Subcutaneous abdominal adipose tissue (tissue), 5 donors: Measurements from ENCODE around the gene MANBA.
"Not testable (repeated sequence)": the region's sequence is repeated elsewhere in the genome, so short reads cannot be mapped to it uniquely, and the experiment has no call there.

Experiments
- H3K27ac ChIP-seq: one replicate; pipeline ENCODE4 v1.7.0; 2013; ENCODE audit warnings: low read depth, mild to moderate bottlenecking, inconsistent platforms, low read length, moderate library complexity
- H3K27me3 ChIP-seq, 5 donors: one replicate each; pipeline ENCODE4 v1.7.0; 2013; ENCODE audit warnings: low read length in 5 of 5, inconsistent platforms in 1 of 5; ENCODE audit not compliant: control insufficient read depth in 5 of 5, insufficient read depth in 4 of 5
- H3K36me3 ChIP-seq, 5 donors: one replicate each; pipeline ENCODE4 v1.7.0; 2013; ENCODE audit warnings: low read length in 5 of 5; ENCODE audit not compliant: control insufficient read depth in 5 of 5, insufficient read depth in 5 of 5
- H3K4me1 ChIP-seq, 5 donors: one replicate each; pipeline ENCODE4 v1.7.0; 2013; ENCODE audit warnings: low read length in 5 of 5, mild to moderate bottlenecking in 3 of 5, moderate library complexity in 1 of 5; ENCODE audit not compliant: control insufficient read depth in 5 of 5, insufficient read depth in 5 of 5
- H3K4me3 ChIP-seq, 5 donors: one replicate each; pipeline ENCODE4 v1.7.0; 2013; ENCODE audit warnings: low read length in 5 of 5, low read depth in 1 of 5
- H3K9ac ChIP-seq, 5 donors: one replicate each; pipeline ENCODE4 v1.7.0; 2013; ENCODE audit warnings: low read length in 5 of 5, mild to moderate bottlenecking in 4 of 5, moderate library complexity in 3 of 5
- H3K9me3 ChIP-seq, 5 donors: one replicate each; pipeline ENCODE4 v1.7.0; 2013; ENCODE audit warnings: low read length in 5 of 5; ENCODE audit not compliant: control insufficient read depth in 5 of 5
- donor health status: healthy.
- donor health status: healthy.
- donor health status: healthy.
- donor health status: healthy.
- donor health status: healthy.

Gene MANBA

DNA sequence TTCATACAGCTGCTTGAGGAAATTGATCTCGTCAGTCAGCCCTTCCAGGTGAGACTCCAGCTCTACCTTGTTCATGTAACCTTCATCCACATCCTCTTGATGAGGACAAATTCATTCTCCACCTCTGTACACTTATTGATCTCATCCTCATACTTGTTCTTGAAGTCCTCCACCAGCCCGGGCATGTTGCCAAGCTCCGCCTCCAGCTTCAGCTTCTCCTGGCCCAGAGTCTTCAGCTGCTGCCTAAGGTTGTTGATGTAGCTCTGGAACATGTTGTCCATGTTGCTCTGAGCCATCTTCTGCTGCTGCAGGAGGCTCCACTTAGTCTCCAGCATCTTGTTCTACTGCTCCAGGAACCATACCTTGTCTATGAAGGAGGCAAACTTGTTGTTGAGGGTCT is 31.3 kb downstream of the MANBA start:
- not testable (repeated sequence) for H3K9ac ChIP-seq, H3K27ac ChIP-seq, H3K4me1 ChIP-seq, H3K36me3 ChIP-seq, H3K27me3 ChIP-seq, H3K9me3 ChIP-seq, H3K4me3 ChIP-seq

DNA sequence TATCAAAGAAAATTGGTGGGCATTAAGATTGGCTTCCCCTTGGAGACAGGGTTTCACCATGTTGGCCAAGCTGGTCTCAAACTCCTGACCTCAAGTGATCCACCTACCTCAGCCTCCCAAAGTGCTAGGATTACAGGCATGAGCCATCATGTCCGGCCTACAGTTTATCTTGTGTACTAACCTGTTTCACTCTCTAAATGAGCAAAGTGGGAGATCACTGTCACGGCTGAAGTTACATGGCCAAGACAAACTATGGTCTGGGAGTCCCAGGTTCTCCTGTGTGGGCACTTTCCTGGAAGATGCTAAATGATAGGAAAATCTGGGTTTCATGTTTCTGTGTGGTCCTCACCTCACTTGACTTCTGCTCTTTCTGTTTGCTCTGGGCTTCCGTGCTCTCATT is 33.8 kb downstream of the MANBA start:
- not testable (repeated sequence) for H3K27ac ChIP-seq, H3K4me1 ChIP-seq, H3K4me3 ChIP-seq, H3K9ac ChIP-seq, H3K27me3 ChIP-seq, H3K36me3 ChIP-seq, H3K9me3 ChIP-seq

DNA sequence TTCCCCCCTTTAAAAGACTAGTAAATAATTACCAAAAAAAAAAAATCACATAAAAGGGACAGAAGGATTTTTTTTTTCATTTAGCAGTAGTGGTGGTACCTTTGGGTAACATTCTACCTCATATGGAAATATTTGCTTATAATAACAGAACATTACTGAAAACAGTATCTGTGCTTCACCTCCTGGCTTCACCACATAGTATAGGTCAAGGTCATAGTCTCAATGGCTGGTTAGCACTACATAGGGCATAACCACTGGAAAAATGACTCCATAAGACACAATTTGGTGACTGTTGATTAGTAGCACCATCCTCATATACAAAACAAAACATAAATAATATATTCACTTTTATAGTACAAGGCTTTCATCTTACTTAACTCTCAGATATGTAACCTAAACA is 34.7 kb downstream of the MANBA start:
- H3K27ac ChIP-seq = no peak overlapping the region
- H3K9ac ChIP-seq = no peak overlapping the region
- H3K27me3 ChIP-seq = no peaks in the 10 kb centered on the region
- no peak overlapping the region for H3K4me3 ChIP-seq
- H3K36me3 ChIP-seq = peaks cover 0 to 9% (median 4%) of the 10 kb centered on the region in 5 donors
- H3K9me3 ChIP-seq = peaks cover 0 to under 1% (median 0%) of the 10 kb centered on the region in 5 donors
- H3K4me1 ChIP-seq = no peaks in the 10 kb centered on the region

DNA sequence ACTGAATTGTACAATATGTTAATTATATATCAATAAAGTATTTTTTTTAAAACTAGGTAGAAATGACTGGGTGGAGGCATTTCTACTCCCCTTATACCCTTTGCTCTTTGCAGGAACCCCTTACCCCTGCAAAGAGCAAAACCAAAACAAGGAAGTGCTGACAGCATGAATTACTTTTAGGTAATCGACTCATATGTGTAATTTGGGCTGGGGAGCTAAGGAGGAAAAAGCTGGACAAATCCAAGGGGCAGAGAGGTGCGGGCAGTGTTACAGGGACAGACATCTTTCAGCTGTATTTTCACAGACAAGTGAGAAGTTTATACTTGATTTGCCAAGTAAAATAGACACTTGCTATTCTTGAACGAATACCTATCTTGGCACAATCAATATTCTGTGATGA is 35.5 kb downstream of the MANBA start:
- H3K27me3 ChIP-seq = no peaks in the 10 kb centered on the region
- no peaks in the 10 kb centered on the region for H3K9me3 ChIP-seq
- no peak overlapping the region for H3K4me3 ChIP-seq
- no peak overlapping the region for H3K27ac ChIP-seq
- no peak overlapping the region for H3K9ac ChIP-seq
- H3K4me1 ChIP-seq = no peaks in the 10 kb centered on the region
- H3K36me3 ChIP-seq = peaks cover 0 to 9% (median 4%) of the 10 kb centered on the region in 5 donors

- Histone ChIP-seq H3K27ac (no peak overlapping the region), H3K9me3 (no peaks in the 10 kb centered on the region), H3K27me3 (no peaks in the 10 kb centered on the region), H3K9ac (no peak overlapping the region), H3K36me3 (peaks cover 2 to 17% (median 4%) of the 10 kb centered on the region in 5 donors), H3K4me3 (no peak overlapping the region), H3K4me1 (no peaks in the 10 kb centered on the region)
Observed at GRCh38 chr4:102723511-102723910, 37.3 kb downstream of the MANBA start.

GRCh38 chr4:102722740-102723139 is 38.0 kb downstream of the MANBA start:
- Histone ChIP-seq H3K27ac (no peak overlapping the region), H3K4me3 (no peak overlapping the region), H3K9me3 (no peaks in the 10 kb centered on the region), H3K9ac (no peak overlapping the region), H3K4me1 (no peaks in the 10 kb centered on the region), H3K36me3 (peaks cover 2 to 21% (median 7%) of the 10 kb centered on the region in 5 donors), H3K27me3 (no peaks in the 10 kb centered on the region)

DNA sequence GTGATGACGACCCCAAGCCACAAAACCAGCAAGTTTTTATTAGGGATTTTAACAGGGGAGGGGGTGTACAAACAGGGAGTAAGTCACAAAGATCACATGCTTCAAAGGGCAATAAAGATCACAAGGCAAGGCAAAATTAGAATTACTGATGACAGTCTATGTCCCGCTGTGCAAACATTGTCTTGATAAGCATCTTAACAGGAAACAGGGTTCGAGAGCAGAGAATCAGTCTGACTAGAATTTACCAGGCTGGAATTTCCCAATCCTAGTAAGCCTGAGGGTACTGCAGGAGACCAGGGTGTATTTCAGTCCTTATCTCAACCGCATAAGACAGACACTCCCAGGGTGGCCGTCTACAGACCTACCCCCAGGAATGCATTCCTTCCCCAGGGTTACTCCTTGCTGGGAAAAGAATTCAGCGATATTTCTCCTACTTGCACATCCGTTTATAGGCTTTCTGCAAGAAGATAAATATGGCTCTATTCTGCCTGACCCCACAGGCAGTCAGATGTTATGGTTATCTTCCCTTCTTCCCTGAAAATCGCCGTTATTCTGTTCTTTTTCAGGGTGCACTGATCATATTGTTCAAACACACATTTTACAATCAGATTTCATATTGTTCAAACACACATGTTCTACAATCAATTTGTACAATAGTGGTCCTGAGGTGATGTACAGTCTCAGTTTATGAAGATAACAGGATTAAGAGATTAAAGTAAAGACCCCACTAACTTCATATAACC is 41.8 kb downstream of the MANBA start:
- H3K4me3 ChIP-seq, H3K27ac ChIP-seq, H3K9me3 ChIP-seq, H3K27me3 ChIP-seq, H3K9ac ChIP-seq, H3K4me1 ChIP-seq: not testable (repeated sequence)
- H3K36me3 ChIP-seq = peaks cover 3 to 24% (median 7%) of the 10 kb centered on the region in 5 donors

DNA sequence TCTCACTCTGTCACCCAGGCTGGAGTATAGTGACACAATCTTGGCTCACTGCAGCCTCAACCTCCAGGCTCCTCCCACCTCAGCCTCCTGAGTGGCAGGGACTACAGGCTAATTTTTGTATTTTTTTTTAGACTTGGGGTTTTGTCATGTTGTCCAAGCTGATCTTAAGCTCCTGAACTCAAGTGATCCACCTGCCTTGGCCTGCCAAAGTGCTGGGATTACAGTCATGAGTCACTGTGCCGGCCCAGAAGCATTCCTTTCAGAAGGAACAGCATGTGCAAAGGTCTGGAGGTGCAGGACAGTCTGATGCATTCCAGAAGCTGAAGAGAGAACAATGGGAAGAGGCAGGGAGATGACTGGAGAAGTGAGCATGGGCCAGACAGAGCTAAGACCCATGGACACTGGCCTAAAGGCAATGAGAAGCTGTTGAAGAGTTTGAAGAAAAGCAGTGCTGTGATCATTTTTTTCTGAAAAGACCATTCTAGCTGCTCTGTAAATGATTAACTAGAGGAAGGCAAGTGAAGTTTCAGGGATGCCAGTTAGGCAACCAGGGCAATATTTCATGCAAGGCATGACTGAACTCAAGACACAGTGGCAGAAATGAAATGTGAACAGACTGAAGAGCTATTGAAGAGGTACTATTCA is 43.2 kb downstream of the MANBA start:
- Histone ChIP-seq H3K27me3 (no peaks in the 10 kb centered on the region), H3K27ac (no peak overlapping the region), H3K4me1 (no peaks in the 10 kb centered on the region), H3K36me3 (peaks cover 3 to 22% (median 8%) of the 10 kb centered on the region in 5 donors), H3K9me3 (no peaks in the 10 kb centered on the region), H3K9ac (no peak overlapping the region), H3K4me3 (no peak overlapping the region)

DNA sequence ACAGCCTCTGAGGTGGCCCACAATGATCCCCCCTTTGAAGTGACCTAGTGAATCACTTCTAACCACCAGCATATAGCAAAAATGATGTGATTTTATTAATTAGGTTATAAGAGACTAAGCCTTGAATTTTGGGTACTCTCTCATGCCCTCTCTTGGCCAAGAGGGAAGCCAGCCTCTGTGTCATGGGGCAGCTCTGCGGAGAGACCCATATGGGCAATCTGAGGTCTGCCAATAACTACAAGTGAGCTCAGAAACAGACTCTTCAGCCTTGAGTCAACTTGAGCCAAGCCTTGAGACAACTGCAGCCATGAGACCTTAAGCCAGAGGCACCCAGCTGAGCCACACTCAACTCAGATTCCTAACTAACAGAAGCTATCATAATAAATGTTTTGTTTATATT is 45.7 kb downstream of the MANBA start:
- Histone ChIP-seq H3K9ac (no peak overlapping the region), H3K4me3 (no peak overlapping the region), H3K4me1 (no peaks in the 10 kb centered on the region), H3K9me3 (no peaks in the 10 kb centered on the region), H3K36me3 (peaks cover 3 to 25% (median 9%) of the 10 kb centered on the region in 5 donors), H3K27me3 (no peaks in the 10 kb centered on the region), H3K27ac (no peak overlapping the region)

DNA sequence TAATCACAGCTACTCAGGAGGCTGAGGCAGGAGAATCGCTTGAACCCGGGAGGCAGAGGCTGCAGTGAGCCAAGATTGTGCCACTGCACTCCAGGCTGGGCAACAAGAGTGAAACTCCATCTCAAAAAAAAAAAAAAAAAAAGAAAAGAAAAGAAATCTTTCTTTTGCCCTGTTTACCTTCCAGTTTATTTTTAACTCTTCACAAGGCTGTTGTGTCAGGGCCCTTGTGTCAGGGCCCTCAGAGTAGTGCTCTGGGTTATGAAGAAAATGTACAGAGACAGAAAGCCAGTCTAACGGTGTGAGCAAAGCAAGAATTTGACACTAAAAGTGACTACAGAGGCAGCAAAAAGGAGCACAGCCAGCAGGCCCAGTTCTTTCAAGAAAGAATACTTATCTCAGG is 47.0 kb downstream of the MANBA start:
- not testable (repeated sequence) for H3K4me1 ChIP-seq, H3K9me3 ChIP-seq, H3K27me3 ChIP-seq, H3K27ac ChIP-seq, H3K9ac ChIP-seq, H3K4me3 ChIP-seq
- H3K36me3 ChIP-seq = peaks cover 0 to 15% (median 6%) of the 10 kb centered on the region in 5 donors
